Mammary epithelial cell (primary cell): ENCODE results near the gene SYTL3.

Source experiments
- CTCF ChIP-seq, 2 donors: IDR thresholded peaks in 1 of 2; conservative IDR thresholded peaks in 1 of 2; 2 replicates each; pipeline ENCODE4 v1.5.1; 2011 to 2012; ENCODE audit warnings: inconsistent platforms in 2 of 2, low read length in 2 of 2, mild to moderate bottlenecking in 2 of 2, control low read depth in 1 of 2, low read depth in 1 of 2; ENCODE audit not compliant: insufficient read depth in 1 of 2; ENCODE audit errors: extremely low read depth in 1 of 2
- EZH2 ChIP-seq: IDR thresholded peaks from 2 replicates; pipeline ENCODE4 v1.6.1; 2012; ENCODE audit warnings: low read length, inconsistent platforms, borderline replicate concordance

- TF ChIP-seq CTCF (conservative IDR thresholded peaks at IDR 0.05 in 1 of 2, IDR thresholded peaks at IDR 0.05 in 1 of 2; ENCODE audit: extremely low read depth in 1 of 2, insufficient read depth in 1 of 2, low read depth in 1 of 2, low read length in 2 of 2) (no peak), EZH2 (no peak)
These were observed 23.3 kb upstream of the SYTL3 start for GRCh38 chr6:158626360-158627167.
